Endothelial cell of umbilical vein (primary cell): Measurements from ENCODE around the gene AFDN. TPM values are rescaled to one million over a fixed set of nuclear protein-coding genes. Genes with fewer than 3 reads are reported as not detected.

Source experiments
- BruUV-seq: library from RNA; stranded (reverse); fragments of 400-500 nt; replicated peaks from 2 replicates; lab custom pipeline; 2021; lab: Mats Ljungman, UMichigan
- CTCF ChIA-PET: fragments of 300-600, 350-600 bp; sonication (Branson Sonifier 250); formaldehyde crosslinking; loops from one replicate; lab custom pipeline; 2021; ENCODE audit warnings: antibody characterized with exemption, inconsistent platforms; lab: Charles Lee
- POLR2A ChIA-PET: fragments of 300-600, 350-600 bp; sonication (Branson Sonifier 250); formaldehyde crosslinking; loops from one replicate; lab custom pipeline; 2021; ENCODE audit warnings: antibody characterized with exemption, inconsistent platforms; lab: Charles Lee
- DNase-seq: peaks from one replicate; pipeline ENCODE4 v3.0.0-alpha.2; 2011; ENCODE audit warnings: low read depth, low spot score
- FAIRE-seq: peaks from 2 replicates; lab custom pipeline; 2011; peaks lifted over from hg19 to GRCh38; lab: Jason Lieb, UNC
- H2AFZ ChIP-seq: 2 replicates; pipeline ENCODE4 v1.6.0; 2012; ENCODE audit warnings: low read depth, low read length, control low read depth, inconsistent platforms
- H3K27ac ChIP-seq: 2 replicates; pipeline ENCODE4 v1.5.1; 2011; ENCODE audit warnings: low read depth, mild to moderate bottlenecking, control low read depth, low read length, moderate library complexity; ENCODE audit not compliant: insufficient read depth
- H3K27me3 ChIP-seq, 2 experiments: 2 replicates each; pipeline versions ENCODE4 v1.6.0 to v1.6.1; 2011; ENCODE audit warnings: low read length in 2 of 2, mixed read lengths in 1 of 2; ENCODE audit not compliant: control insufficient read depth in 2 of 2, insufficient read depth in 2 of 2
- H3K36me3 ChIP-seq, 2 experiments: 2 replicates in 1 of 2; 3 replicates in 1 of 2; pipeline ENCODE4 v1.5.1; 2011; ENCODE audit warnings: low read length in 2 of 2, mild to moderate bottlenecking in 1 of 2, moderate library complexity in 1 of 2; ENCODE audit not compliant: control insufficient read depth in 2 of 2, insufficient read depth in 2 of 2; ENCODE audit errors: extremely low read depth in 1 of 2
- H3K4me1 ChIP-seq: 3 replicates; pipeline ENCODE4 v1.5.1; 2011; ENCODE audit warnings: mild to moderate bottlenecking, low read length; ENCODE audit not compliant: control insufficient read depth, insufficient read depth; ENCODE audit errors: extremely low read depth
- H3K4me2 ChIP-seq: 2 replicates; pipeline ENCODE4 v1.6.1; 2011; ENCODE audit warnings: low read length, control low read depth, mixed read lengths; ENCODE audit not compliant: insufficient read depth
- H3K4me3 ChIP-seq, 3 experiments: fragments of 200-600 bp in 1 of 3; sonication (generic), shearing (Covaris generic) in 1 of 3; replicated peaks in 1 of 3; 2 replicates each; pipeline ENCODE4 v1.5.1; 2011 to 2016; ENCODE audit warnings: control low read depth in 3 of 3, low read length in 3 of 3, mild to moderate bottlenecking in 2 of 3, inconsistent platforms in 1 of 3, low read depth in 1 of 3, moderate library complexity in 1 of 3; ENCODE audit not compliant: insufficient read depth in 1 of 3
- H3K79me2 ChIP-seq: 2 replicates; pipeline ENCODE4 v1.6.0; 2012; ENCODE audit warnings: low read length, inconsistent platforms; ENCODE audit not compliant: control insufficient read depth, insufficient read depth
- H3K9ac ChIP-seq: replicated peaks from 2 replicates; pipeline ENCODE3; 2011; ENCODE audit warnings: low read length, control low read depth; ENCODE audit not compliant: insufficient read depth; ENCODE audit errors: extremely low read depth
- H3K9me1 ChIP-seq: replicated peaks from 3 replicates; pipeline ENCODE4 v1.6.0; 2011; ENCODE audit warnings: mild to moderate bottlenecking, low read length; ENCODE audit not compliant: control insufficient read depth, insufficient read depth; ENCODE audit errors: extremely low read depth
- H3K9me3 ChIP-seq: replicated peaks from 2 replicates; pipeline ENCODE4 v1.5.1; 2012; ENCODE audit warnings: low read length, inconsistent platforms; ENCODE audit not compliant: control insufficient read depth, insufficient read depth
- H4K20me1 ChIP-seq: replicated peaks from 2 replicates; pipeline ENCODE3; 2011; ENCODE audit warnings: mild to moderate bottlenecking, low read length; ENCODE audit not compliant: control insufficient read depth, insufficient read depth; ENCODE audit errors: extremely low read depth
- CTCF ChIP-seq, 2 donors: IDR thresholded peaks; 1 replicate in 1 of 2; 2 replicates in 1 of 2; pipeline ENCODE4 v1.5.1; 2011; ENCODE audit warnings: low read length in 2 of 2, mild to moderate bottlenecking in 2 of 2, moderate library complexity in 2 of 2, control low read depth in 1 of 2, inconsistent platforms in 1 of 2, low read depth in 1 of 2; ENCODE audit not compliant: insufficient read depth in 1 of 2; ENCODE audit errors: extremely low read depth in 1 of 2
- EZH2 ChIP-seq: IDR thresholded peaks from 2 replicates; pipeline ENCODE4 v1.6.1; 2012; ENCODE audit warnings: borderline replicate concordance, low read depth, mild to moderate bottlenecking, moderate library complexity, low read length, inconsistent platforms; ENCODE audit not compliant: severe bottlenecking
- FOS ChIP-seq: IDR thresholded peaks from 2 replicates; pipeline ENCODE4 v1.6.1; 2011; ENCODE audit warnings: mild to moderate bottlenecking, low read length, moderate library complexity, borderline replicate concordance; ENCODE audit not compliant: insufficient read depth
- GATA2 ChIP-seq: IDR thresholded peaks from 2 replicates; pipeline ENCODE4 v1.7.0; 2011; ENCODE audit warnings: low read depth, mild to moderate bottlenecking, moderate library complexity, mixed read lengths, low read length; ENCODE audit not compliant: insufficient read length, insufficient read depth
- JUN ChIP-seq: IDR thresholded peaks from 2 replicates; pipeline ENCODE4 v1.6.1; 2011; ENCODE audit warnings: borderline replicate concordance, low read depth; ENCODE audit not compliant: insufficient read length, insufficient read depth
- MAX ChIP-seq: IDR thresholded peaks from 2 replicates; pipeline ENCODE4 v1.6.1; 2011; ENCODE audit not compliant: insufficient read depth, insufficient read length
- MYC ChIP-seq: IDR thresholded peaks from one replicate; pipeline ENCODE4 v1.6.1; 2011; ENCODE audit warnings: mild to moderate bottlenecking, low read depth, low read length
- POLR2A ChIP-seq: IDR thresholded peaks from 2 replicates; pipeline ENCODE4 v1.6.1; 2012; ENCODE audit warnings: low read depth, mild to moderate bottlenecking, control low read depth, low read length
- POLR2AphosphoS5 ChIP-seq: IDR thresholded peaks from 2 replicates; pipeline ENCODE4 v1.6.1; 2012; ENCODE audit warnings: low read depth, mild to moderate bottlenecking, control low read depth, low read length, moderate library complexity; ENCODE audit not compliant: insufficient read depth
- dilution Hi-C: fragments of 300-500 bp; cut with MboI; formaldehyde crosslinking; loops from one replicate; pipeline ENCODE4 v1.15.0; 2019; ENCODE audit warnings: low sequenced_read_pairs; ENCODE audit not compliant: extremely low pct_ligation_motif_present
- intact Hi-C: fragments of 100-400 bp; cut with micrococcal nuclease; formaldehyde crosslinking; loops from one replicate; pipeline ENCODE4 v1.10.0; 2022
- polyA plus RNA-seq, 4 experiments: library from polyadenylated mRNA; depleted of rRNA in 3 of 4; stranded (reverse) in 3 of 4; unstranded in 1 of 4; fragments of >200 nt; gene quantifications; 2 replicates each; pipeline versions ENCODE4 v1.2.1 to v1.2.3, GENCODE V29; 2011 to 2012; ENCODE audit warnings: missing spikeins in 1 of 4
- total RNA-seq: library from RNA; stranded (reverse); gene quantifications from 2 replicates; pipeline ENCODE4 v1.2.3, GENCODE V29; 2021

Gene AFDN
- total and polyA plus RNA-seq, 2 donors (not counting 3 experiments of a cell fraction or from before 2014, with no cell fraction given) = 31.0 to 134 TPM

GRCh38 chr6:168009331-168009730 lies 182.6 kb downstream of the AFDN start:
- TF ChIP-seq MAX (no peak), JUN (no peak), EZH2 (no peak), POLR2A (no peak), CTCF (IDR thresholded peaks at IDR 0.05; ENCODE audit: extremely low read depth in 1 of 2, insufficient read depth in 1 of 2, low read depth in 1 of 2, low read length in 2 of 2) (no peak), POLR2AphosphoS5 (no peak), MYC (no peak), GATA2 (no peak), FOS (no peak)
- Histone ChIP-seq H3K4me3 (no peak overlapping the region), H2AFZ (no peak overlapping the region), H3K9me3 (no peaks in the 10 kb centered on the region), H3K27me3 (peaks cover 0 to 2% of the 10 kb centered on the region in 2 experiments), H3K4me1 (peaks cover 17% of the 10 kb centered on the region), H3K27ac (no peak overlapping the region), H3K79me2 (no peaks in the 10 kb centered on the region), H3K9ac (no peak overlapping the region), H3K4me2 (no peak overlapping the region), H3K36me3 (no peaks in the 10 kb centered on the region), H4K20me1 (no peaks in the 10 kb centered on the region), H3K9me1 (no peaks in the 10 kb centered on the region)
- intact Hi-C loops = no loop called here
- BruUV-seq = no TSS peak
- CTCF ChIA-PET = no interaction called here
- FAIRE-seq (no peak), DNase-seq (no peak)
- dilution Hi-C loops = no loop called here
- POLR2A ChIA-PET = no interaction called here
